Neural progenitor cell (in vitro differentiated cells): ENCODE results near the gene D2HGDH.
"Not testable (repeated sequence)": the region's sequence is repeated elsewhere in the genome, so short reads cannot be mapped to it uniquely, and the experiment has no call there.

Source experiments
- CTCF ChIP-seq: fragments of 200-600 bp; sonication (generic); IDR thresholded peaks from 2 replicates; pipeline ENCODE4 v1.5.1; 2017; ENCODE audit warnings: antibody characterized with exemption, mild to moderate bottlenecking
- EZH2 ChIP-seq: fragments of 200-600 bp; sonication (generic); IDR thresholded peaks from 2 replicates; pipeline ENCODE4 v1.6.1; 2017; ENCODE audit warnings: antibody characterized with exemption, mild to moderate bottlenecking, moderate library complexity
- EZH2phosphoT487 ChIP-seq: fragments of 200-600 bp; sonication (generic); IDR thresholded peaks from 2 replicates; pipeline ENCODE4 v1.6.1; 2017; ENCODE audit warnings: antibody characterized with exemption

GRCh38 chr2:241806217-241806616 lies 71.8 kb downstream of the D2HGDH start:
- not testable (repeated sequence) for TF ChIP-seq CTCF, EZH2, EZH2phosphoT487
